ENCODE results near the gene RASA3.

- TF ChIP-seq SP1 (IDR thresholded peaks at IDR 0.05; ENCODE audit: low read depth, low read length) (no peak), RAD21 (IDR thresholded peaks at IDR 0.05 in 1 of 2, conservative IDR thresholded peaks at IDR 0.05 in 1 of 2; ENCODE audit: low read depth in 2 of 2, low read length in 2 of 2) (no peak), GABPA (IDR thresholded peaks at IDR 0.05; ENCODE audit: borderline replicate concordance, insufficient read depth, low read length) (no peak), BRCA1 (IDR thresholded peaks at IDR 0.05; ENCODE audit: low read depth, low read length) (no peak), RNF2 (IDR thresholded peaks at IDR 0.05; ENCODE audit: borderline replicate concordance, low read depth, low read length, missing control alignments, poor library complexity, severe bottlenecking) (no peak), POLR2A (IDR thresholded peaks at IDR 0.05; ENCODE audit: control extremely low read depth in 1 of 2, low read depth in 2 of 2, low read length in 2 of 2) (no peak), CTCF (IDR thresholded peaks at IDR 0.05; ENCODE audit: control extremely low read depth in 1 of 3, insufficient read depth in 1 of 3, low read depth in 1 of 3, low read length in 3 of 3) (no peak)
These were observed 30.3 kb downstream of the RASA3 start for GRCh38 chr13:114102131-114102520.
